ENCODE measurements around the gene PDZD2.

GRCh38 chr5:31620026-31620425 is 18.9 kb upstream of the PDZD2 start:
- TF ChIP-seq EZH2 (IDR thresholded peaks at IDR 0.05): no peak
- TF ChIP-seq, protein P1, sequence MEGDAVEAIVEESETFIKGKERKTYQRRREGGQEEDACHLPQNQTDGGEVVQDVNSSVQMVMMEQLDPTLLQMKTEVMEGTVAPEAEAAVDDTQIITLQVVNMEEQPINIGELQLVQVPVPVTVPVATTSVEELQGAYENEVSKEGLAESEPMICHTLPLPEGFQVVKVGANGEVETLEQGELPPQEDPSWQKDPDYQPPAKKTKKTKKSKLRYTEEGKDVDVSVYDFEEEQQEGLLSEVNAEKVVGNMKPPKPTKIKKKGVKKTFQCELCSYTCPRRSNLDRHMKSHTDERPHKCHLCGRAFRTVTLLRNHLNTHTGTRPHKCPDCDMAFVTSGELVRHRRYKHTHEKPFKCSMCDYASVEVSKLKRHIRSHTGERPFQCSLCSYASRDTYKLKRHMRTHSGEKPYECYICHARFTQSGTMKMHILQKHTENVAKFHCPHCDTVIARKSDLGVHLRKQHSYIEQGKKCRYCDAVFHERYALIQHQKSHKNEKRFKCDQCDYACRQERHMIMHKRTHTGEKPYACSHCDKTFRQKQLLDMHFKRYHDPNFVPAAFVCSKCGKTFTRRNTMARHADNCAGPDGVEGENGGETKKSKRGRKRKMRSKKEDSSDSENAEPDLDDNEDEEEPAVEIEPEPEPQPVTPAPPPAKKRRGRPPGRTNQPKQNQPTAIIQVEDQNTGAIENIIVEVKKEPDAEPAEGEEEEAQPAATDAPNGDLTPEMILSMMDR (IDR thresholded peaks at IDR 0.05): no peak

All from neural progenitor cell (in vitro differentiated cells).